ENCODE results near the gene KANK3.

Gene KANK3

DNA sequence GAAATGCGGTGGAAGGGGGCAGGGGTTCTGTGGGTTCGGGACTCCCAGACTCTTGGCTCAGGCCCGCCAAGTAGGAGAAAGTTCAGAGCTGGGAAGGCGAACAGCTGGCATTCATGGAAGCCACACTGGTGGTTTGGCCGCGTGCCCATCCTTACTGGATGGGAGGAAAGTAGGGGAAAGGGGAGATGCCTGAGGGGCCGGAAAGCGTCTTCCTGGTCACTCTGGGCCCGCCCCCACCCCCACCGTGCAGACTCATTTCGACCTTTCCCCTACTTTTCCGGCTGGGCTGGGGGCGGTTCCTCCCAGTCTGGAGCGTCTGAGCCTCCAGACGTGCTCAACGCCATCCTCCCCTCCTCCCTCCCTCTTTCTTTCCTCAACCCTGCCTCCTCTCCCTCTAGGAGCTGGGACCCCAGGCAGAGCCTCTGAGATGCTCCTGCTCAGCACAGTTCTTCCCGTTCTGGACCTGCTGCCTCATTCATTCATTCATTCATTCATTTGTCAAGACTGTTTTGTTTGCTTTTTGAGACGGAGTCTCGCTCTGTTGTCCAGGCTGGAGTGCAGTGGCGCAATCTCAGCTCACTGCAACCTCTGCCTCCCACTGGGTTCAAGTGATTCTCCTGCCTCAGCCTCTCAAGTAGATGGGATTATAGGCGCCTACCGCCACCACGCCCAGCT is 24.4 kb upstream of the KANK3 start:
- no peaks in the 10 kb centered on the region for H3K9me3 Mint-ChIP-seq
- H3K36me3 Mint-ChIP-seq (ENCODE audit: low read depth), result peaks cover 22% of the 10 kb centered on the region
- TF ChIP-seq, protein P1, sequence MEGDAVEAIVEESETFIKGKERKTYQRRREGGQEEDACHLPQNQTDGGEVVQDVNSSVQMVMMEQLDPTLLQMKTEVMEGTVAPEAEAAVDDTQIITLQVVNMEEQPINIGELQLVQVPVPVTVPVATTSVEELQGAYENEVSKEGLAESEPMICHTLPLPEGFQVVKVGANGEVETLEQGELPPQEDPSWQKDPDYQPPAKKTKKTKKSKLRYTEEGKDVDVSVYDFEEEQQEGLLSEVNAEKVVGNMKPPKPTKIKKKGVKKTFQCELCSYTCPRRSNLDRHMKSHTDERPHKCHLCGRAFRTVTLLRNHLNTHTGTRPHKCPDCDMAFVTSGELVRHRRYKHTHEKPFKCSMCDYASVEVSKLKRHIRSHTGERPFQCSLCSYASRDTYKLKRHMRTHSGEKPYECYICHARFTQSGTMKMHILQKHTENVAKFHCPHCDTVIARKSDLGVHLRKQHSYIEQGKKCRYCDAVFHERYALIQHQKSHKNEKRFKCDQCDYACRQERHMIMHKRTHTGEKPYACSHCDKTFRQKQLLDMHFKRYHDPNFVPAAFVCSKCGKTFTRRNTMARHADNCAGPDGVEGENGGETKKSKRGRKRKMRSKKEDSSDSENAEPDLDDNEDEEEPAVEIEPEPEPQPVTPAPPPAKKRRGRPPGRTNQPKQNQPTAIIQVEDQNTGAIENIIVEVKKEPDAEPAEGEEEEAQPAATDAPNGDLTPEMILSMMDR (IDR thresholded peaks at IDR 0.05; ENCODE audit: unreplicated experiment in 3 of 3), result no peak
- H3K27ac Mint-ChIP-seq, result peak overlapping the region; percentile 99 to 100 (median 99)
- peaks cover 41% of the 10 kb centered on the region for H3K4me1 Mint-ChIP-seq
- no peaks in the 10 kb centered on the region for H3K27me3 Mint-ChIP-seq (ENCODE audit: low read depth)
- H3K4me3 Mint-ChIP-seq, result peak overlapping the region; percentile 75 to 91 (median 84)

GRCh38 chr19:8366961-8367326 is 23.9 kb upstream of the KANK3 start:
- no peaks in the 10 kb centered on the region for H3K9me3 Mint-ChIP-seq
- H3K27ac Mint-ChIP-seq, result peak overlapping the region; percentile 99 to 100 (median 99)
- peak overlapping the region; percentile 75 to 91 (median 84) for H3K4me3 Mint-ChIP-seq
- H3K27me3 Mint-ChIP-seq (ENCODE audit: low read depth), result no peaks in the 10 kb centered on the region
- TF ChIP-seq, protein P1 (IDR thresholded peaks at IDR 0.05; ENCODE audit: unreplicated experiment in 3 of 3), result no peak
- peaks cover 46% of the 10 kb centered on the region for H3K4me1 Mint-ChIP-seq
- peaks cover 22% of the 10 kb centered on the region for H3K36me3 Mint-ChIP-seq (ENCODE audit: low read depth)

GRCh38 chr19:8366121-8366581 is 23.1 kb upstream of the KANK3 start:
- no peaks in the 10 kb centered on the region for H3K9me3 Mint-ChIP-seq
- peak overlapping the region; percentile 75 to 91 (median 84) for H3K4me3 Mint-ChIP-seq
- H3K27me3 Mint-ChIP-seq (ENCODE audit: low read depth), result no peaks in the 10 kb centered on the region
- peak overlapping the region; percentile 99 to 100 (median 99) for H3K27ac Mint-ChIP-seq
- TF ChIP-seq, protein P1 (IDR thresholded peaks at IDR 0.05; ENCODE audit: unreplicated experiment in 3 of 3), result no peak
- peaks cover 18% of the 10 kb centered on the region for H3K36me3 Mint-ChIP-seq (ENCODE audit: low read depth)
- H3K4me1 Mint-ChIP-seq, result peaks cover 51% of the 10 kb centered on the region

DNA sequence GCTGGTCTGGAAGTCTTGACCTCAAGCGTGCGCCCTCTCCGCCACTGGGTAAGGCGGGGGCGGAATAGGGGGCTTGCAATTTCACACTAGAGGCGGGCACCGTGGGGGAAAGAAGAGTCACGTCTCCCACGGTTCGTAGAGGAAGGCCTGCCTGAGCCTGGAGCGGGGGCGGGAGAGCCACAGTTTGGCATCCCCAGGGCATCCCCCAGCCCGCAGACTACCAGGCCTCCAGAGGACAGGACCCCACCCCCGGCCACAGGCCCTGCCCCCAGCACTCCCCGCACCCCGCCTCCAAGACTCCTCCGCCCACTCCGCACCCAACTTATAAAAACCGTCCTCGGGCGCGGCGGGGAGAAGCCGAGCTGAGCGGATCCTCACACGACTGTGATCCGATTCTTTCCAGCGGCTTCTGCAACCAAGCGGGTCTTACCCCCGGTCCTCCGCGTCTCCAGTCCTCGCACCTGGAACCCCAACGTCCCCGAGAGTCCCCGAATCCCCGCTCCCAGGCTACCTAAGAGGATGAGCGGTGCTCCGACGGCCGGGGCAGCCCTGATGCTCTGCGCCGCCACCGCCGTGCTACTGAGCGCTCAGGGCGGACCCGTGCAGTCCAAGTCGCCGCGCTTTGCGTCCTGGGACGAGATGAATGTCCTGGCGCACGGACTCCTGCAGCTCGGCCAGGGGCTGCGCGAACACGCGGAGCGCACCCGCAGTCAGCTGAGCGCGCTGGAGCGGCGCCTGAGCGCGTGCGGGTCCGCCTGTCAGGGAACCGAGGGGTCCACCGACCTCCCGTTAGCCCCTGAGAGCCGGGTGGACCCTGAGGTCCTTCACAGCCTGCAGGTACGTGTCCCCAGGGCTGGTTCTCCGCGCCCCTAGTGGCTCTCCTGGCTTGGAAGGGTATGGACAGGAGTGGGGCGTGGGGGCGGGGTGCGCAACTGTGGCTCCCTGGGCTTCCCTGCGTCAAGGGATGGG is 21.0 kb upstream of the KANK3 start, which contains the start of gene ANGPTL4:
ANGPTL4 (plus strand) TSS at position 353 of the 969 bp plus-strand sequence; CDS start at position 520, 167 bp downstream.
- H3K4me3 Mint-ChIP-seq, result peak within 1 kb of the TSS; percentile 82 to 94 (median 92)

DNA sequence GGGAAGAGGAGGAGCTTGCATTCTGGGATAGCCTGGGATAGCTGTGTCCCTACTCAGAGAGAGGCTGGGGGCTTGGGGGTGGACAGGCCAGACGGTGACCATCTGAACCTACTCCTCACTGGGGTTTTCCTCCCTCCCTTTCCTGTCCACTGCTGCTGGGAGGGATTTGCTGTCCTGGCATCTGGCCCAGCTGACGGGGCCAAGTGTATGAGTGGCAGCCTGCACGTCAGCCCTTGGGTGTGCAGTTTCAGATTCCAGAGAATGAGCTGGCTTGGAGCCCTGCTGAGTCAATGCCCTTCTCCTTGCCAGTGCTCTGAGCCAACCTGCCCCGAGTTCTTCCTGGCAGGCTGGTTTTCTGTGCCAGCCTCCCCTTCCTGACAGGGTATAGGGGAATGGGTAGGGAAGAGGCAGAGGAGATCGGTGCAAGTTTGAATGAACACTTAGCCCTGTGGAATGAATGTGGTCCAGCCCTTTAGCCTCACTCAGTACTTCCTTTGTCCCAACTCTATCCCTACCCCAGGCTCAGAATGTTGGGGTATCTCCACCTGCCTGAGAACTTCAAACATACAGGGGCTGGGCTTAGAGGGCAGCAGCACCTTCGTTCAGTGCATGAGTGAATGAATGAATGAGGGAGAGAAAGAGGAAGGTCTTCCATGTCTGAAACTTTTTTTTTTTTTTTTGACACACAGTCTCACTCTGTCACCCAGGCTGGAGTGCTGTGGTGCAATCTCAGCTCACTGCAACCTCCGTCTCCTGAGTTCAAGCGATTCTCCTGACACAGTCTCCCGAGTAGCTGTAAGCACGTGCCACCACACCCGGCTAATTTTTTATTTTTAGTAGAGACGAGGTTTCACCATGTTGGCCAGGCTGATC is 19.1 kb upstream of the KANK3 start:
- TF ChIP-seq, protein P1 (IDR thresholded peaks at IDR 0.05; ENCODE audit: unreplicated experiment in 3 of 3), result no peak
- Mint-ChIP-seq H3K27me3 (ENCODE audit: low read depth) (no peaks in the 10 kb centered on the region), H3K9me3 (no peaks in the 10 kb centered on the region), H3K4me3 (peak overlapping the region; percentile 61 to 70 (median 69)), H3K36me3 (ENCODE audit: low read depth) (peaks cover 6% of the 10 kb centered on the region), H3K4me1 (peaks cover 35% of the 10 kb centered on the region), H3K27ac (peak overlapping the region; percentile 82 to 99 (median 91))

More for the DNA sequence above, 21.0 kb upstream of the KANK3 start, which contains the start of gene ANGPTL4:
- TF ChIP-seq, protein P1 (IDR thresholded peaks at IDR 0.05; ENCODE audit: unreplicated experiment in 3 of 3), result peak; percentile 19 to 29 (median 27)
- H3K27me3 Mint-ChIP-seq (ENCODE audit: low read depth), result no peaks in the 10 kb centered on the region
- peaks cover 13% of the 10 kb centered on the region for H3K36me3 Mint-ChIP-seq (ENCODE audit: low read depth)
- peaks cover 51% of the 10 kb centered on the region for H3K4me1 Mint-ChIP-seq
- peak within 1 kb of the TSS; percentile 99 for H3K27ac Mint-ChIP-seq
- no peaks in the 10 kb centered on the region for H3K9me3 Mint-ChIP-seq

All from nephron (organoid).